Psoas muscle (tissue), 8 donors: ENCODE data around the gene AQP5. TPM values are rescaled to one million over a fixed set of nuclear protein-coding genes. Genes with fewer than 3 reads are reported as not detected.

Experiments
- ATAC-seq, 4 donors: fragments of 200-7000 bp; cut with Tn5 transposase; one replicate each; pipeline ENCODE4 v1.9.1; 2020; ENCODE audit warnings: moderate library complexity in 3 of 4, mild to moderate bottlenecking in 2 of 4
- DNase-seq, 2 donors: peaks; one replicate each; pipeline ENCODE4 v3.0.0-alpha.2; 2020
- H3K27ac ChIP-seq: fragments of 200-600 bp; one replicate; pipeline ENCODE4 v1.8.0; 2022
- H3K27me3 ChIP-seq, 3 donors: fragments of 200-600 bp in 1 of 3; one replicate each; pipeline versions ENCODE4 v1.6.1 to v1.8.0; 2013 to 2022; ENCODE audit warnings: low read length in 2 of 3, mild to moderate bottlenecking in 2 of 3, moderate library complexity in 1 of 3; ENCODE audit not compliant: insufficient read depth in 3 of 3
- H3K36me3 ChIP-seq, 2 donors: fragments of 200-600 bp in 1 of 2; one replicate each; pipeline versions ENCODE4 v1.6.1 to v1.8.0; 2013 to 2022; ENCODE audit warnings: low read depth in 1 of 2, mild to moderate bottlenecking in 1 of 2, moderate library complexity in 1 of 2; ENCODE audit not compliant: insufficient read depth in 1 of 2
- H3K4me1 ChIP-seq: fragments of 200-600 bp; one replicate; pipeline ENCODE4 v1.8.0; 2022
- H3K4me3 ChIP-seq: fragments of 200-600 bp; one replicate; pipeline ENCODE4 v1.8.0; 2022; ENCODE audit warnings: mild to moderate bottlenecking
- H3K9me3 ChIP-seq: fragments of 200-600 bp; one replicate; pipeline ENCODE4 v1.8.0; 2022
- WGBS, 3 donors: extraction: QIAGEN DNeasy Blood & Tissue Kit; methylation state at CpG; one replicate each; pipeline versions ENCODE4 v1.1.6 to v1.1.7; 2013; 5-methylcytosine and 5-hydroxymethylcytosine counted together
- intact Hi-C, 2 donors: fragments of 100-400 bp; cut with DNase I; formaldehyde crosslinking; loops; one replicate each; pipeline versions ENCODE4 v1.11.0 to v1.14.2; 2022
- polyA plus RNA-seq, 3 donors: library from polyadenylated mRNA; stranded (reverse); fragments of 200-250 nt; gene quantifications; one replicate each; pipeline ENCODE4 v1.2.3, GENCODE V29; 2013
- total RNA-seq, 4 donors: library from RNA; stranded (reverse); fragmentation: NEBNext Ultra II Directional in 2 of 4; extraction: Animal tissue kit (Norgen Biotek cat#: 25700) in 2 of 4; gene quantifications; one replicate each; pipeline versions ENCODE4 v1.2.1 to v1.2.4, GENCODE V29; 2021 to 2023
- TF ChIP-seq, protein P1 (sequence below): fragments of 200-600 bp; IDR thresholded peaks from one replicate; pipeline ENCODE4 v1.8.0; 2022; ENCODE audit warnings: antibody characterized with exemption
- donor health status: healthy with polysubstance abuse.
- donor health status: DM: no; HTN: no; CAD: no; lungs with moderate emphysema.
- donor health status: Bipolar disorder and iron deficiency.
- donor health status: healthy.
- donor health status: DM: yes; HTN: yes; CAD: no.
- donor health status: DM: no; HTN: no; CAD: no.
- donor health status: DM: no; HTN: no; CAD: no.
- donor health status: DM: yes; HTN: yes; CAD: no.

AQP5 gene
- total and polyA plus RNA-seq, 7 donors = 0.05 TPM; not detected in 6

DNA sequence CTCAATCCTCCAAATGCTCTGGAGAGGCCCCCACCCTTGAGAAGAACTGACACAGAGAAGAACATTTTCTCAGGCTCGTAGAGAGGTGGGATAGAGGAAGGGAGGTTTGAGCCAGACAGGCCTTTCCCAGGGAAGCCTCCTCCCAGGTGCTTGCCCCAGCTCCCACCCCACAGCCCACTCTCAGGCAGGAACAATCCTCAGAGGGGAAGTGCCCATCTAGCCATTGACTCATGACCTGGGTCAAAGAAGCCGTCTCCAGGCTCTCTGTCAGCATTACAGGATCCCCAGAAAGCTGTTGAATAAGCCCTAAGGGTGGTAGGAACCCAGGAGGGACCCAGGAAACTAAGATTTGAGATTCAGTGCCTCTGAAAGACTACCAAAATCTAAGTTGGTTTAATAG lies 14.9 kb downstream of the AQP5 start:
- TF ChIP-seq, protein P1, sequence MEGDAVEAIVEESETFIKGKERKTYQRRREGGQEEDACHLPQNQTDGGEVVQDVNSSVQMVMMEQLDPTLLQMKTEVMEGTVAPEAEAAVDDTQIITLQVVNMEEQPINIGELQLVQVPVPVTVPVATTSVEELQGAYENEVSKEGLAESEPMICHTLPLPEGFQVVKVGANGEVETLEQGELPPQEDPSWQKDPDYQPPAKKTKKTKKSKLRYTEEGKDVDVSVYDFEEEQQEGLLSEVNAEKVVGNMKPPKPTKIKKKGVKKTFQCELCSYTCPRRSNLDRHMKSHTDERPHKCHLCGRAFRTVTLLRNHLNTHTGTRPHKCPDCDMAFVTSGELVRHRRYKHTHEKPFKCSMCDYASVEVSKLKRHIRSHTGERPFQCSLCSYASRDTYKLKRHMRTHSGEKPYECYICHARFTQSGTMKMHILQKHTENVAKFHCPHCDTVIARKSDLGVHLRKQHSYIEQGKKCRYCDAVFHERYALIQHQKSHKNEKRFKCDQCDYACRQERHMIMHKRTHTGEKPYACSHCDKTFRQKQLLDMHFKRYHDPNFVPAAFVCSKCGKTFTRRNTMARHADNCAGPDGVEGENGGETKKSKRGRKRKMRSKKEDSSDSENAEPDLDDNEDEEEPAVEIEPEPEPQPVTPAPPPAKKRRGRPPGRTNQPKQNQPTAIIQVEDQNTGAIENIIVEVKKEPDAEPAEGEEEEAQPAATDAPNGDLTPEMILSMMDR = no peak
- intact Hi-C loops = loop anchor here in 1 of 2 donors (10.0 kb wide), 1 partner anchor 198 kb away; no protein-coding TSS in a partner anchor
- H3K4me1 ChIP-seq = no peaks in the 10 kb centered on the region
- H3K4me3 ChIP-seq = no peak overlapping the region
- no peak overlapping the region for H3K27ac ChIP-seq
- no peaks in the 10 kb centered on the region for H3K27me3 ChIP-seq
- ATAC-seq (no peak), DNase-seq (no peak)
- H3K36me3 ChIP-seq = no peaks in the 10 kb centered on the region
- H3K9me3 ChIP-seq = no peaks in the 10 kb centered on the region
- 91 to 94% (median 93%) methylated on average over 2 of the region's 2 CpGs for WGBS, 3 donors

DNA sequence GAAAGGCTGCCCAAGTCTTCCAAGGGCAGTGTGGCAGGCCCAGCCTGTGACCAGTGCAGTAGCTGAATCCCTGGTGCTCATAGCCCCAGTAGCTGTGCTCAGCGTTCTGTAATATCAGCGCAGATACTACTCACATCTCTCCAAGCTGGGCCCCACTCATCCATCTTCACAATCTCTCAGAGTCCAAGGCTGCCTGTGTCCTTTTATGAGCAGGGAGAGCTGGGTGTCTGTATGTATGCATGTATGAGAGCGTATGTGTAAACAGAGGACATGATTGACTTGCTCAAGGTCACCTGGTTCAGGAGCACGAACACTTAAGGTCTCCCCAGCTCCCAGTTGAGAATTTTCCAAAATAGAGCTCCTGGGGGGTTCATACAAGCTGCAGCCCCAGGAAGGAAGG lies 16.5 kb downstream of the AQP5 start:
- Histone ChIP-seq H3K4me1 (no peaks in the 10 kb centered on the region), H3K9me3 (no peaks in the 10 kb centered on the region), H3K4me3 (no peak overlapping the region), H3K36me3 (no peaks in the 10 kb centered on the region), H3K27me3 (no peaks in the 10 kb centered on the region), H3K27ac (no peak overlapping the region)
- TF ChIP-seq, protein P1 = no peak
- ATAC-seq (no peak), DNase-seq (peak in 1 of 2 donors; percentile 5)
- intact Hi-C loops = loop anchor here in 1 of 2 donors (10.0 kb wide), 1 partner anchor 197 kb away; no protein-coding TSS in a partner anchor
- WGBS, 3 donors = 88 to 91% (median 90%) methylated on average over 4 of the region's 4 CpGs

DNA sequence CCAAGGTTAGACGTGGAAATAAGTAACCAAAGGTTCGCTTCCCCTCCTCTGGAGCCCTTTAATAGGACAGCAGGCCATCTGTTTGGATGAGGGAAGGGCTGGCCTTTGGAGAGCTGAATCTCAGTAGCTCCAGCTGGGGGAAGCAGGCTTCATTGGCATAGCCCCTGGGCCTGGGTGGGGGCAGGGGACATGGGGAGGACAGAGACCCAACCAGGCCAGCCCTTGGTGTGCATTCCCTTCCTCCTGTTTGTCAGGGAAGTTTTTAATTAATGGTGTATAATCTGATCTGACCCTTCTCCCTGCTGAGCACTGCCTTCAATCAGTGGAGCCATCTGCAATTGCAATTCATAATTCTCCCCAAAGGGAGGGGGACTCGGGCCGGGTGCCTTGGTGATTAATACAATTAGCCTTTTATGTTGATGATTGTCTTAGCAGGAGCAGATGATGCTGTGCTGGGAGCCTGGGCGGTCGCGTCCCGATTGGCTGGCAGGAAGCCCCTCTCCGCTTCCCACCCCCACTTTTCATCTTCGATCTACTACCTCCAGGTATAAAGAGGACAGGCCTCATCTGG lies 17.4 kb downstream of the AQP5 start:
- WGBS, 3 donors = 70 to 85% (median 79%) methylated on average over 10 of the region's 10 CpGs
- no peak overlapping the region for H3K4me3 ChIP-seq
- TF ChIP-seq, protein P1 = no peak
- DNase-seq = peak in 1 of 2 donors; percentile 33
- no peaks in the 10 kb centered on the region for H3K27me3 ChIP-seq
- H3K27ac ChIP-seq = no peak overlapping the region
- H3K36me3 ChIP-seq = no peaks in the 10 kb centered on the region
- no peaks in the 10 kb centered on the region for H3K4me1 ChIP-seq
- intact Hi-C loops = loop anchor here in 1 of 2 donors (10.0 kb wide), 1 partner anchor 196 kb away; no protein-coding TSS in a partner anchor
- no peak for ATAC-seq
- no peaks in the 10 kb centered on the region for H3K9me3 ChIP-seq

DNA sequence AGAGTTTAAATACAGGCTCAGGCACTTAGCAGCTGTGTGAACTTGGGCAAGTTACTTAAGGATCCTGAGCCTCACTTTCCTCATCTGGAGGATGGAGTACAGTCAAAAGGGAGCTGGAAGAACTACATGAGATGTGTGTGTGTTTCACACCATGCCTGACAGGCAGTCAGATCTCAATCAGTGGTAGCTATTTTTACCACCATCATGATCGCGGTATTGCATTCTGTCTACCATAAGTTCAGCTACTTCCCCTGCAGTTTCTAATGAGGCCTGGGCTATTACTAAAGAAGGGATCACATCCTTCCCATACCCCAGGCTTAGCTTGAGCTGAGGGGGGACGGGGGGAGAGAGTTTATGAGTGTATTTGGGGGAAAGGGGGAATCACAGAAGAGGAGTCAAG lies 18.1 kb downstream of the AQP5 start:
- intact Hi-C loops = loop anchor here in 1 of 2 donors (10.0 kb wide), 1 partner anchor 195 kb away; no protein-coding TSS in a partner anchor
- no peak overlapping the region for H3K27ac ChIP-seq
- ATAC-seq = no peak
- H3K9me3 ChIP-seq = no peaks in the 10 kb centered on the region
- TF ChIP-seq, protein P1 = no peak
- H3K36me3 ChIP-seq = no peaks in the 10 kb centered on the region
- no peaks in the 10 kb centered on the region for H3K27me3 ChIP-seq
- DNase-seq = no peak
- H3K4me3 ChIP-seq = no peak overlapping the region
- WGBS, 3 donors = 83 to 95% (median 88%) methylated on average over 3 of the region's 3 CpGs
- no peaks in the 10 kb centered on the region for H3K4me1 ChIP-seq
